ENCODE measurements around the gene LRRD1. TPM values are rescaled to one million over a fixed set of nuclear protein-coding genes. Genes with fewer than 3 reads are reported as not detected.
"Not testable (repeated sequence)": the region's sequence is repeated elsewhere in the genome, so short reads cannot be mapped to it uniquely, and the experiment has no call there.

Gene LRRD1
- total RNA-seq = under 1 TPM in 1 of 2 donors, not detected in 1; 0.22 TPM
- total RNA-seq = 0 to 0.08 reads per million in 2 donors

DNA sequence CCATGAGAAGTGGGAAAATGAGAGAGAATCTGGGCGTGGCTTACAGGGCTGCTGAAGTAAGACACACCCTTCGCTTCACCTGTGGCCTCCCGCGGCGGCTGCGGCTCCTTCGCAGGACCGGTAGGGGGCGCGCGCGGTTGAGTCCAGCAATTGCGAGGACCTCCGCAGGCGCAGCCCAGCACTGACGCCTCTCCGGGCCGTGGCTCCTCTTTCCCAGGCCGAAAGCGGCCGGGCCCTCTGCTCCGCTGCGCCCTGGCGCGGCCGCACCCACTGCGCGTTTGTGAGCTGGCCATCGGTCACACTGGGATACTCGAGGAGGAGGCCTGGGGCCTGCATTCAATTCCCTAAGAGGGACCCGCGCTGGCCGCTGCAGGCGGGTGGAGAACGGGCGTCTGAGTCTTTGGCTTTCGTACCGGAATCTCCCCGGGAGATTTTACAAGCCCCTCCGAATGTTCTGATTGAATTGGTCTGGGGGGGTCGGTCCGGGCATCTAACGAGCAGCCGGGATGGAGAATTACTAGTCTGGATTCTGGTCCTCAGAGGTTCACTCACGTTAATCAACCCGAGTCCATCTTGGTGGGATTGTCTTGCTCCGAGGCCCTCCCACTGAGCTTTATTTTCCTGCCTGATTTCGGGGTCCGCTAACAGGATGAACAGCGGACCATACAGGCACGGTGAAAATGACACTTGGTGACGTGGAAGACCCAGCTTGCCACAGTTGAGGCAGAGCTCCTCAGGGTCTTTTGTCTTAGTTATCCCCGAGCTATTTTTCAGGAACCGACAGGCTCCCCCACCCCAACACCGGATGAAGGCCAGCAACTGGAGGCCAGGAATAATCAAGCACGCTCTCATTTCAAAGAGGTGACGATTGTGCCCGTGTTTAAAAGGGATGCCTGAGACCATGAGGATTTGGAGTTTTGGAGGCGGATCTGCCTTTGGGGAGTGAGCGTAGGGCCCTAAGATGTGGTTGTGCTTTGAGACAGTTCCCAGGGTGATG lies at the start of gene LRRD1:
Gene LRRD1, minus strand, starts transcription at position 215 of the 997 bp plus-strand sequence. CDS start 13,940 bp downstream, outside the sequence.
- Mint-ChIP-seq H3K27ac (peak within 1 kb of the TSS; percentile 29), H3K4me3 (peak within 1 kb of the TSS; percentile 80), H3K27me3 (peaks cover 5% of the 10 kb centered on the region), H3K36me3 (ENCODE audit: low read depth) (no peaks in the 10 kb centered on the region), H3K4me1 (peaks cover 6% of the 10 kb centered on the region)
- H3K9me3 ChIP-seq (ENCODE audit: control insufficient read depth, low read length, poor library complexity, severe bottlenecking) = no peaks in the 10 kb centered on the region
- DNase-seq (peak; percentile 82 to 94 (median 82)), ATAC-seq (peak; percentile 100)

DNA sequence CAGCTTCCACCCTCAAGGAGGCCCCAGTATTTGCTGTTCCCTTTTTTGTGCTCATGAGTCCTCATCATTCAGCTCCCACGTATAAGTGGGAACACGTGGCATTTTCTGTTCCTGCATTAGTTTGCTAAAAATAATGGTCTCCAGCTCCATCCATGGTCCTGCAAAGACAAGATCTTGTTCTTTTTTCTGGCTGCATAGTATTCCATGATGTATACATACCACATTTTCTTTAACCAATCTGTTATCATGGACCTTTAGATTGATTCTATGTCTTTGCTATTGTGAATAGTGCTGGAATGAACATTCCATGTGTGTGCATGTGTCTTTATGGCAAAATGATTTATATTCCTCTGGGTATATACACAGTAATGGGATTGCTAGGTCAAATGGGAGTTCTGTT lies 49.8 kb upstream of the LRRD1 start:
- no peak for ATAC-seq

DNA sequence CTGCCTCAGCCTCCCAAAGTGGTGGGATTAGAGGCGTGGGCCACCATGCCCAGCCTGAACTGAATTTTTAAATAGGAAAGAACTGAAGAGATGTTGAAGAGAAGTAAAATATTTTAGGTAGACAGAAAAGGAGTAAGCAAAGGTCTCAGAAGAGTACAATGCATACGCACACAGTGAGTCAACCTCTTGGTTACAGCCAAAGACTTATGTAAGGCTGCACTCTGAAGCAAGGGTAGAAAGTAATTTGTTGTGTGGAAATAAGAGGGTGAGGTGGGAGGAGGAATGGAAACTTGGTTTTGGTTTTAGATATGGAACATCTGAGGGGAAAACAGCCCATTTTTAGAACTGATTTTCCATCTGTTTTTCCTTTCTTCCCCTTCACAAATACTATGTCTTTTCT lies 49.2 kb upstream of the LRRD1 start:
- H3K36me3 Mint-ChIP-seq (ENCODE audit: low read depth) = peaks cover 19% of the 10 kb centered on the region
- peak overlapping the region; percentile 74 for H3K27ac Mint-ChIP-seq
- H3K9me3 ChIP-seq (ENCODE audit: control insufficient read depth, low read length, poor library complexity, severe bottlenecking) = no peaks in the 10 kb centered on the region
- H3K4me3 Mint-ChIP-seq = no peak overlapping the region
- DNase-seq (no peak), ATAC-seq (no peak)
- H3K4me1 Mint-ChIP-seq = no peaks in the 10 kb centered on the region
- no peaks in the 10 kb centered on the region for H3K27me3 Mint-ChIP-seq

More for the DNA sequence above, 49.8 kb upstream of the LRRD1 start:
- H3K27me3 Mint-ChIP-seq = no peaks in the 10 kb centered on the region
- DNase-seq = no peak
- H3K27ac Mint-ChIP-seq = peak overlapping the region; percentile 74
- no peaks in the 10 kb centered on the region for H3K9me3 ChIP-seq (ENCODE audit: control insufficient read depth, low read length, poor library complexity, severe bottlenecking)
- no peak overlapping the region for H3K4me3 Mint-ChIP-seq
- no peaks in the 10 kb centered on the region for H3K4me1 Mint-ChIP-seq
- peaks cover 19% of the 10 kb centered on the region for H3K36me3 Mint-ChIP-seq (ENCODE audit: low read depth)

DNA sequence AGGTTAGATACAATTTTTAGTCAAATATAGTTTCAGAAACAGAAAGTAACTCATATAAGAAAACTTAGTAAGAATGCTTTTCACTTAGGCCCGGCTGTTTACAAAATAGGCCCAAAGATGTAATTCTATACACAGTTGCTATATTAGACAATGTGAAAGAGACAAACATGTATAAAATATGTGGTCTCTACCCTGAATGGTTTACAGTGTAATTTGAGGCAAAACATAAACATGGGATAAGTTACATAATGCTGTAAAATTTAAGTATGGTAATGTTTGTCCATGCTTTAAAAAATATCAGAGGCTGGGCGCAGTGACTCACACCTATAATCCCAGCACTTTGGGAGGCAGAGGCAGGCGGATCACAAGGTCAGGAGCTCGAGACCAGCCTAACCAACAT lies 48.0 kb upstream of the LRRD1 start:
- H3K4me3 Mint-ChIP-seq = no peak overlapping the region
- no peaks in the 10 kb centered on the region for H3K27me3 Mint-ChIP-seq
- no peak for DNase-seq
- ATAC-seq = no peak
- no peaks in the 10 kb centered on the region for H3K4me1 Mint-ChIP-seq
- no peaks in the 10 kb centered on the region for H3K9me3 ChIP-seq (ENCODE audit: control insufficient read depth, low read length, poor library complexity, severe bottlenecking)
- peaks cover 19% of the 10 kb centered on the region for H3K36me3 Mint-ChIP-seq (ENCODE audit: low read depth)
- H3K27ac Mint-ChIP-seq = peak overlapping the region; percentile 19

DNA sequence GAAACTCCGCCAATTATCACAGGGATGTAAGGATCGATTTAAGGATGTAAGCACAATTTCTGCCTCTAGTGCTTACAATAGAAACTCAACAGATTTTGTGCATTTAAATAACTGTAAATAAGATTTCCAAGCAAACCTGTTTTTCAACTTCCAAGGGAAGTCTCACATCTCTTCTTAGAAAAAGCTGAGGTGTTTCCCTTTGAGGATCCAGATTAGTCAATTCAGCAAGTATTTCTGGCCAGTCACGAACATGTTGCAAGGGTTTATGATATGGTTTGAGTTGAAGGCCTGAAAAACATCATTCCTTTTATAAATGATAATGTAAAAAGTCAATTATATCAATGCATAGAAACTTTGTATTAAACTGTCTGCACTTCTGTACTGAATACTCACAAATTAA lies 42.8 kb upstream of the LRRD1 start:
- Mint-ChIP-seq H3K4me1 (no peaks in the 10 kb centered on the region), H3K4me3 (no peak overlapping the region), H3K27ac (no peak overlapping the region), H3K27me3 (no peaks in the 10 kb centered on the region), H3K36me3 (ENCODE audit: low read depth) (peaks cover 10% of the 10 kb centered on the region)
- no peak for DNase-seq
- ATAC-seq = no peak
- H3K9me3 ChIP-seq (ENCODE audit: control insufficient read depth, low read length, poor library complexity, severe bottlenecking) = no peaks in the 10 kb centered on the region

DNA sequence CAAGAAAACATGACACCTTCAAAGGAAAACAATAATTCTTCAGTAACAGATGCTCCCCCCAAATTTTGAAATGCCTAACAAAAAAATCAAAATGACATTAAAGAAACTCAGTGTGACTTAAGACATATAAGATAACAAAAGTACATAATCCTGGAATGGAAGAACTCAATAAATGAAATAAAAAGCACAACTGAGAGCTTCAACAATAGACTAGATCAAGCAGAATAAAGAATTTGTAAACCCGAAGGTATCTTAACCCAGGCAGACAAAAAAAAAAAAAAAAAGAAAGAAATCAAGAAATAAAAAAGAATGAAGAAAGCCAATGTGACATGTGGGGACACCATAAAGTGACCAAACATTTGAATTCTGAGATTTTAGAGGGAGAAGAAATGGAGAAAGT lies 27.7 kb upstream of the LRRD1 start:
- no peak overlapping the region for H3K27ac Mint-ChIP-seq
- no peaks in the 10 kb centered on the region for H3K9me3 ChIP-seq (ENCODE audit: control insufficient read depth, low read length, poor library complexity, severe bottlenecking)
- H3K36me3 Mint-ChIP-seq (ENCODE audit: low read depth) = peaks cover 17% of the 10 kb centered on the region
- no peak for ATAC-seq
- no peak overlapping the region for H3K4me3 Mint-ChIP-seq
- no peaks in the 10 kb centered on the region for H3K27me3 Mint-ChIP-seq
- no peak for DNase-seq
- H3K4me1 Mint-ChIP-seq = peaks cover 15% of the 10 kb centered on the region

DNA sequence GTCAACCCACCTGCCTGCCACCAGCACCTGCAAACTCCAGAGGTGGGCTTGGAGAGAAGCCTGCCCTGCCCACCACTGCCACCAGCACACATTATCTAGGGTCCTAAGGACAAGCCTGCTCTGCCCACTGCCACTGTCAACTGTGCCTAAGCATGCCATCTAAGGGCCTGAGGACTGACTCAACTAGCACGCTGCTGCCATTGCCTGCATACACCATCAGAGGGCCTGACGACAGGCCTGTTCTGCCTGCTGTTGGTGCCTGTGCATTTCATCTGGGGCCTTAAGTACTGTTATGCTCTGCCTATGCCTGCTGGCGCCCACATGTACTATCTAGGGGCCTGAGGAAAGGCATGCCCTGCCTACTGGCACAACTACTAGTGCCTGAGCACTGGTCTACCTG lies 27.0 kb upstream of the LRRD1 start:
- Mint-ChIP-seq H3K27ac (no peak overlapping the region), H3K4me3 (no peak overlapping the region), H3K4me1 (peaks cover 15% of the 10 kb centered on the region), H3K27me3 (no peaks in the 10 kb centered on the region), H3K36me3 (ENCODE audit: low read depth) (peaks cover 16% of the 10 kb centered on the region)
- DNase-seq = no peak
- no peak for ATAC-seq
- no peaks in the 10 kb centered on the region for H3K9me3 ChIP-seq (ENCODE audit: control insufficient read depth, low read length, poor library complexity, severe bottlenecking)

DNA sequence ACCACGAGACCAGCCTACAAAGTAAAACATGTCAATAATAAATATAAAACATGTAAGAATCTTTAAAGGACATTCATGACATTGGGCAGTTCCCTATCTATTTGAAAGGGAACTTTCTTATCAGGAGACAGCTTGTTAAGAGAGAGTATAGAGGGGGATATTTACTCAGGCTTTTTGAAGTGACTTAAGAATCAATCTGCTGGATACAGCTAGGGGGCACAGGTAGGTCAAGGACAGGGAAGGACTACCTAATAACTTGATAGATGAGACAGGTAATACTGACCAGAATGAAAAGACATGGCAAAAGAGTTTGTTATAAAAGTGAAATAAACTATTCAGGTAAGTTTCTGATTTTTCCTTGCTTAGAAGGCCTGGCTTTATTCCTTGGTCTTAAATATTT lies 21.8 kb upstream of the LRRD1 start:
- H3K4me3 Mint-ChIP-seq = no peak overlapping the region
- H3K27me3 Mint-ChIP-seq = no peaks in the 10 kb centered on the region
- H3K4me1 Mint-ChIP-seq = no peaks in the 10 kb centered on the region
- no peak for ATAC-seq
- peaks cover 11% of the 10 kb centered on the region for H3K36me3 Mint-ChIP-seq (ENCODE audit: low read depth)
- no peaks in the 10 kb centered on the region for H3K9me3 ChIP-seq (ENCODE audit: control insufficient read depth, low read length, poor library complexity, severe bottlenecking)
- no peak overlapping the region for H3K27ac Mint-ChIP-seq
- DNase-seq = no peak

DNA sequence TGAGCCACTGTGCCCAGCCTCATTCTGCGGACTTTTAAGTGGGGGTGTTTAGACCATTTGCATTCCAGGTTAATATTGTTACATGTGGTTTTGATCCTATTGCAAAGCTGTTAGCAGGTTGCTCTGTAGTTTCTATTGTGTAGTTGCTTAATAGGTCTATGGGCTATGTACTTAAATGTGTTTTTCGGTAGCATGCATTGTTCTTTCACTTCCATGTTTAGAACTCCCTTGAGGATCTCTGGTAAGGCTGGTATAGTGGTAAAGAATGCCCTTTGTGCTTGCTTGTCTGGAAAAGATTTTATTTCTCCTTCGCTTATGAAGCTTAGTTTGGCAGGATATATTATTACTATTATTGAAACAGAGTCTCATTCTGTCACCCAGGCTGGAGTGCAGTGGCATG lies 13.4 kb upstream of the LRRD1 start:
- ATAC-seq = no peak
- DNase-seq = no peak
- no peak overlapping the region for H3K27ac Mint-ChIP-seq
- H3K4me1 Mint-ChIP-seq = no peaks in the 10 kb centered on the region
- H3K9me3 ChIP-seq (ENCODE audit: control insufficient read depth, low read length, poor library complexity, severe bottlenecking) = no peaks in the 10 kb centered on the region
- no peak overlapping the region for H3K4me3 Mint-ChIP-seq
- no peaks in the 10 kb centered on the region for H3K27me3 Mint-ChIP-seq
- peaks cover 3% of the 10 kb centered on the region for H3K36me3 Mint-ChIP-seq (ENCODE audit: low read depth)

DNA sequence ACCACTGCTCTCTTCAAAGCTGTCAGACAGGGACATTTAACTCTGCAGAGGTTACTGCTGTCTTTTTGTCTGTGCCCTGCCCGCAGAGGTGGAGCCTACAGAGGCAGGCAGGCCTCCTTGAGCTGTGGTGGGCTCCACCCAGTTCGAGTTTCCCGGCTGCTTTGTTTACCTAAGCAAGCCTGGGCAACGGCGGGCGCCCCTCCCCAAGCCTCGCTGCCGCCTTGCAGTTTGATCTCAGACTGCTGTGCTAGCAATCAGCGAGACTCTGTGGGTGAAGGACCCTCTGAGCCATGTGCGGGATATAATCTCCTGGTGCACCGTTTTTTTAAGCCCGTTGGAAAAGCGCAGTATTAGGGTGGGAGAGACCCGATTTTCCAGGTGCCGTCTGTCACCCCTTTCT lies 10.3 kb upstream of the LRRD1 start:
- ATAC-seq; H3K36me3 Mint-ChIP-seq (ENCODE audit: low read depth); H3K9me3 ChIP-seq (ENCODE audit: control insufficient read depth, low read length, poor library complexity, severe bottlenecking); H3K27me3 Mint-ChIP-seq; H3K4me1 Mint-ChIP-seq; DNase-seq; H3K27ac Mint-ChIP-seq; H3K4me3 Mint-ChIP-seq: not testable (repeated sequence)

DNA sequence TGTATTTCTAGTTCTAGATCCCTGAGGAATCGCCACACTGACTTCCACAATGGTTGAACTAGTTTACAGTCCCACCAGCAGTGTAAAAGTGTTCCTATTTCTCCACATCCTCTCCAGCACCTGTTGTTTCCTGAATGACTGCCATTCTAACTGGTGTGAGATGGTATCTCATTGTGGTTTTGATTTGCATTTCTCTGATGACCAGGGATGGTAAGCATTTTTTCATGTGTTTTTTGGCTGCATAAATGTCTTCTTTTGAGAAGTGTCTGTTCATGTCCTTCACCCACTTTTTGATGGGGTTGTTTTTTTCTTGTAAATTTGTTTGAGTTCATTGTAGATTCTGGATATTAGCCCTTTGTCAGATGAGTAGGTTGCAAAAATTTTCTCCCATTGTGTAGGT lies 5.4 kb upstream of the LRRD1 start:
- not testable (repeated sequence) for H3K27ac Mint-ChIP-seq; H3K27me3 Mint-ChIP-seq; H3K36me3 Mint-ChIP-seq (ENCODE audit: low read depth); H3K4me3 Mint-ChIP-seq; DNase-seq; H3K4me1 Mint-ChIP-seq; H3K9me3 ChIP-seq (ENCODE audit: control insufficient read depth, low read length, poor library complexity, severe bottlenecking); ATAC-seq

DNA sequence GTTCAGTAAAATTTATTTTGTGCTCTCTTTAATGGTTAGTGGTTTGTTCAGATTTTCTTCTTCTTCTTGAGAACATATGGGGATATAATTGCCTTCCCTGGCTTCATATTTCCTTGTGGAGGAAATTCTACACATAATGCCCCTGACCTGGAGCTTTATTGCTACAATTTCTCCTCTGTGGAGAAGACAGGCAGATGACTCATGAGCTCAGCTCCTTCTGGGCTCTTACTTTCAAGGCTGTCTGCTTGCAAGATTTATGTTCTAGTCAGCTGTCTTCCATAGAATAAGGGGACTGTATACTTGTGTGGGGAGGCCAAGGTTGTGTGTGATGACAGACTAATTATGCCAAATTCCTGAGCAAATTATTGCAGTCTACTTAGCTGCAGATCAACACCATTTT lies 1.6 kb downstream of the LRRD1 start:
- H3K27me3 Mint-ChIP-seq = peaks cover 11% of the 10 kb centered on the region
- no peak for DNase-seq
- H3K9me3 ChIP-seq (ENCODE audit: control insufficient read depth, low read length, poor library complexity, severe bottlenecking) = no peaks in the 10 kb centered on the region
- H3K27ac Mint-ChIP-seq = no peak overlapping the region
- no peaks in the 10 kb centered on the region for H3K36me3 Mint-ChIP-seq (ENCODE audit: low read depth)
- no peak for ATAC-seq
- no peak overlapping the region for H3K4me3 Mint-ChIP-seq
- H3K4me1 Mint-ChIP-seq = peaks cover 6% of the 10 kb centered on the region

DNA sequence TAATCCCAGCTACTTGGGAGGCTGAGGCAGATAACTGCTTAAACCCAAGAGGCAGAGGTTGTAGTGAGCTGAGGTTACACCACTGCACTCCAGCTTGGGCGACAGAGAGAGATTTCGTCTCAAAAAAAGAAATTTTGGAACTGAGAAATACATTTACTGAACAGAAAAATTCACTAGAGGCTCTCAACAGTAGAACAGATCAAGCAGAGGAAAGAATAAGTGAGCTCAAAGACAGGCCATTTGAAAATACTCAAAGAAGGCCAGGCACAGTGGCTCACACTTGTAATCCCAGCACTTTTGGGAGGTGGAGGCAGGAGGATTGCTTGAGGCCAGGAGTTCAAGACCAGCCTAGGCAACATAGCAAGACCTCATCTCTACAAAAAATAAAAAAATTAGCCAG lies 9.4 kb downstream of the LRRD1 start:
- peaks cover 12% of the 10 kb centered on the region for H3K27me3 Mint-ChIP-seq
- not testable (repeated sequence) for ATAC-seq; H3K4me3 Mint-ChIP-seq; H3K36me3 Mint-ChIP-seq (ENCODE audit: low read depth); DNase-seq; H3K4me1 Mint-ChIP-seq; H3K27ac Mint-ChIP-seq; H3K9me3 ChIP-seq (ENCODE audit: control insufficient read depth, low read length, poor library complexity, severe bottlenecking)

DNA sequence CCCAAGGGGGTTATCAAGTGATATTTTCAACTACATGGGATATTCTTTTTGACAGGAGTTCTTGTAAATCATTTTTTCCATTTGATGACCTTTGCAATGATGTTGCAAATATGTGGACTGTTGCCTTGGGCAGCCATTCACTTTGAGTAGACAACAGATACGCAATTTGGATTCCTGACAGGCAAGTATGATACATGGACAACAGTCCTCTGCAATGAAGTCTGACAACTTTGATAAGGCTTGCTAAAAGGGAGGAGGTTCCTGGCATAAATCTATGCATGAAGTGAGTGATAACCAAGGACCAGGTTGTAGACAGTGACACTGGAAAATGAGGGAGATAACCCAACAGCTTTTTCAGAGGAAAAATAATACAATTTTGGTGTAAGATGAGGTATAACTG lies 17.7 kb downstream of the LRRD1 start:
- no peak overlapping the region for H3K4me3 Mint-ChIP-seq
- DNase-seq (no peak), ATAC-seq (no peak)
- peaks cover 39% of the 10 kb centered on the region for H3K27me3 Mint-ChIP-seq
- H3K36me3 Mint-ChIP-seq (ENCODE audit: low read depth) = peaks cover 3% of the 10 kb centered on the region
- no peaks in the 10 kb centered on the region for H3K9me3 ChIP-seq (ENCODE audit: control insufficient read depth, low read length, poor library complexity, severe bottlenecking)
- no peak overlapping the region for H3K27ac Mint-ChIP-seq
- peaks cover 6% of the 10 kb centered on the region for H3K4me1 Mint-ChIP-seq
